SK-N-SH (cell line): ENCODE measurements around the gene PLD2. TPM values are rescaled to one million over a fixed set of nuclear protein-coding genes. Genes with fewer than 3 reads are reported as not detected.
"Not testable (repeated sequence)": the region's sequence is repeated elsewhere in the genome, so short reads cannot be mapped to it uniquely, and the experiment has no call there.

ENCODE experiments used
- CTCF ChIA-PET: fragments of 300-600, 350-600 bp; formaldehyde crosslinking; extraction: SDS; loops from one replicate; lab custom pipeline; 2021; lab: Yijun Ruan, JAX
- POLR2A ChIA-PET: fragments of 350-600 bp; sonication (Branson Sonifier 250); formaldehyde crosslinking; extraction: SDS; loops from one replicate; lab custom pipeline; 2020; ENCODE audit warnings: antibody characterized with exemption, inconsistent platforms; lab: Yijun Ruan, JAX
- DNase-seq: peaks from one replicate; pipeline ENCODE4 v3.0.0; 2012
- H2AFZ ChIP-seq: fragments of 200-600 bp; sonication (generic); 2 replicates; pipeline ENCODE4 v1.8.1; 2016; ENCODE audit warnings: antibody characterized with exemption, mild to moderate bottlenecking, low read depth
- H3F3A ChIP-seq: fragments of 200-600 bp; sonication (generic); replicated peaks from 2 replicates; pipeline ENCODE3; 2016; ENCODE audit warnings: antibody characterized with exemption, mild to moderate bottlenecking; ENCODE audit not compliant: insufficient read depth
- H3K27ac ChIP-seq, 2 experiments: fragments of 200-500 bp in 1 of 2; fragments of 200-600 bp in 1 of 2; sonication (Bioruptor generic) in 1 of 2; sonication (generic), shearing (Covaris generic) in 1 of 2; 2 replicates each; pipeline versions ENCODE4 v1.5.1 to v1.6.1; 2014 to 2016; ENCODE audit warnings: low read depth in 2 of 2, inconsistent platforms in 1 of 2, low read length in 1 of 2, mild to moderate bottlenecking in 1 of 2, mixed read lengths in 1 of 2
- H3K27me3 ChIP-seq: fragments of 200-600 bp; sonication (generic), shearing (Covaris generic); 2 replicates; pipeline ENCODE4 v1.6.1; 2016; ENCODE audit warnings: mixed run types; ENCODE audit not compliant: insufficient read depth
- H3K36me3 ChIP-seq, 2 experiments: fragments of 200-500 bp in 1 of 2; fragments of 200-600 bp in 1 of 2; sonication (Bioruptor generic) in 1 of 2; sonication (generic) in 1 of 2; replicated peaks in 1 of 2; 2 replicates each; pipeline versions ENCODE3 to v1.5.1; 2014 to 2016; ENCODE audit warnings: low read length in 1 of 2, mild to moderate bottlenecking in 1 of 2; ENCODE audit not compliant: insufficient read depth in 2 of 2, control insufficient read depth in 1 of 2
- H3K4me1 ChIP-seq, 2 experiments: fragments of 200-500 bp in 1 of 2; fragments of 200-600 bp in 1 of 2; sonication (Bioruptor generic) in 1 of 2; sonication (generic), shearing (Covaris generic) in 1 of 2; 2 replicates each; pipeline versions ENCODE4 v1.5.1 to v1.6.1; 2014 to 2016; ENCODE audit warnings: low read depth in 1 of 2, low read length in 1 of 2, mixed run types in 1 of 2; ENCODE audit not compliant: insufficient read depth in 2 of 2, control insufficient read depth in 1 of 2
- H3K4me2 ChIP-seq: fragments of 200-600 bp; sonication (generic), shearing (Covaris generic); 2 replicates; pipeline ENCODE4 v1.6.1; 2017; ENCODE audit warnings: mixed run types
- H3K4me3 ChIP-seq, 2 experiments: fragments of 200-500 bp in 1 of 2; fragments of 200-600 bp in 1 of 2; sonication (Bioruptor generic) in 1 of 2; sonication (generic), shearing (Covaris generic) in 1 of 2; 2 replicates each; pipeline versions ENCODE4 v1.5.1 to v1.8.1; 2014 to 2016; ENCODE audit warnings: low read depth in 2 of 2, inconsistent platforms in 1 of 2, low read length in 1 of 2, mild to moderate bottlenecking in 1 of 2, mixed read lengths in 1 of 2, moderate library complexity in 1 of 2
- H3K79me2 ChIP-seq: fragments of 200-600 bp; sonication (generic); 2 replicates; pipeline ENCODE4 v1.8.1; 2017; ENCODE audit warnings: mild to moderate bottlenecking; ENCODE audit not compliant: insufficient read depth
- H3K9ac ChIP-seq: fragments of 200-600 bp; sonication (generic); 2 replicates; pipeline ENCODE4 v1.6.1; 2017; ENCODE audit warnings: mixed run types
- H3K9me2 ChIP-seq: fragments of 200-600 bp; sonication (generic); 2 replicates; pipeline ENCODE4 v1.6.1; 2017; ENCODE audit warnings: mixed run types
- H3K9me3 ChIP-seq: fragments of 200-600 bp; sonication (generic); 2 replicates; pipeline ENCODE4 v1.6.1; 2017; ENCODE audit warnings: mixed run types, mild to moderate bottlenecking, moderate library complexity
- H4K20me1 ChIP-seq: fragments of 200-600 bp; sonication (generic); 2 replicates; pipeline ENCODE4 v1.6.1; 2017; ENCODE audit warnings: mild to moderate bottlenecking, mixed run types; ENCODE audit not compliant: insufficient read depth
- CHD2 ChIP-seq: fragments of 150-350 bp; IDR thresholded peaks from 2 replicates; pipeline ENCODE4 v1.6.1; 2018; ENCODE audit warnings: low read length; ENCODE audit not compliant: partially characterized antibody
- FOSL2 ChIP-seq: IDR thresholded peaks from 2 replicates; pipeline ENCODE4 v1.4.0; 2012; ENCODE audit warnings: low read depth, mild to moderate bottlenecking, moderate library complexity, borderline replicate concordance
- FOXM1 ChIP-seq: IDR thresholded peaks from 2 replicates; pipeline ENCODE4 v1.4.0; 2012; ENCODE audit warnings: low read depth, mild to moderate bottlenecking
- GATA2 ChIP-seq: sonication (generic); formaldehyde crosslinking; IDR thresholded peaks from 2 replicates; pipeline ENCODE4 v1.5.0; 2020; ENCODE audit warnings: mild to moderate bottlenecking, missing genetic modification reagents
- MXI1 ChIP-seq: IDR thresholded peaks from 2 replicates; pipeline ENCODE4 v1.6.1; 2012; ENCODE audit warnings: mild to moderate bottlenecking, low read depth, low read length, improper control_type of control experiment
- RXRA ChIP-seq: IDR thresholded peaks from 2 replicates; pipeline ENCODE4 v1.4.0; 2012; ENCODE audit warnings: low read depth, mild to moderate bottlenecking, borderline replicate concordance
- WGBS: methylation state at CpG from one replicate; pipeline ENCODE4 v1.1.6; 2017; ENCODE audit warnings: low lambda C conversion rate; 5-methylcytosine and 5-hydroxymethylcytosine counted together
- polyA plus RNA-seq, 3 experiments: library from polyadenylated mRNA; depleted of rRNA; stranded (reverse); fragments of >200 nt; gene quantifications; 2 replicates each; pipeline ENCODE4 v1.2.3, GENCODE V29; 2012
- TF ChIP-seq, protein P1 (sequence below): IDR thresholded peaks from 2 replicates; pipeline ENCODE4 v1.4.0; 2012; ENCODE audit warnings: low read depth, borderline replicate concordance
- TF ChIP-seq, protein P2 (sequence below): fragments of 200-600 bp; sonication (generic); IDR thresholded peaks from 2 replicates; pipeline ENCODE4 v1.6.1; 2017; ENCODE audit warnings: antibody characterized with exemption, mild to moderate bottlenecking, moderate library complexity
- TF ChIP-seq, protein P3 (sequence below): fragments of 150-350 bp; IDR thresholded peaks from 2 replicates; pipeline ENCODE4 v1.6.1; 2017; ENCODE audit warnings: antibody characterized with exemption, low read length, low read depth, borderline replicate concordance

Gene PLD2
- polyA plus RNA-seq, 1 of the 3 experiments (the other 2 are of a cell fraction): 42.5 TPM

DNA sequence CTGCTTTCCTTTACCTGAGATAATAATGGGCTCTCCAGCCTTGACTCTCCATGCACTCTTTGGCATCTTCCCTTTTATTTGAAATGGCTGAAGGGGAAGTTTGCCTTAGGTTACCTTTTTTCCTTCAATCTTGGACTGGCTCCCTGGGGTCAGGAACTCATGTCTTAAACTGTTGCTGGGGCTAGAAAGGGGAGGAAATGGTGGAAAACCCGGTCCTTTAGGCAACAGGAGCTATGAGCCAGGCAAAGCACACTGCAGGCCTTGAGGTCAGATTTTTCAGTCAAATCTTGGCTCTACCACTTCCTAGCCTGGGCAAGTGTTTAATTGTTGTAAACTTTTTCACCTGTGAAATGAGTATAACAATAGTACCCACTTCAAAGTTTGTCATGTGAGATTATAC lies 56.4 kb downstream of the PLD2 start:
- H3K4me2 ChIP-seq: no peak overlapping the region
- H3K27me3 ChIP-seq: no peaks in the 10 kb centered on the region
- H4K20me1 ChIP-seq: no peaks in the 10 kb centered on the region
- WGBS: 89% methylated on average over 1 of the region's 1 CpG
- H3K79me2 ChIP-seq: peaks cover 26% of the 10 kb centered on the region
- no peaks in the 10 kb centered on the region for H3F3A ChIP-seq
- H3K4me1 ChIP-seq: peaks cover 11% of the 10 kb centered on the region in 2 experiments
- H3K36me3 ChIP-seq: no peaks in the 10 kb centered on the region
- POLR2A ChIA-PET: no interaction called here
- no peak overlapping the region for H3K9ac ChIP-seq
- no peaks in the 10 kb centered on the region for H3K9me3 ChIP-seq
- no peak overlapping the region for H3K27ac ChIP-seq
- H3K4me3 ChIP-seq: no peak overlapping the region
- no peak for DNase-seq
- H3K9me2 ChIP-seq: no peaks in the 10 kb centered on the region
- TF ChIP-seq FOSL2: no peak
- no peak for TF ChIP-seq CHD2
- TF ChIP-seq, protein P1, sequence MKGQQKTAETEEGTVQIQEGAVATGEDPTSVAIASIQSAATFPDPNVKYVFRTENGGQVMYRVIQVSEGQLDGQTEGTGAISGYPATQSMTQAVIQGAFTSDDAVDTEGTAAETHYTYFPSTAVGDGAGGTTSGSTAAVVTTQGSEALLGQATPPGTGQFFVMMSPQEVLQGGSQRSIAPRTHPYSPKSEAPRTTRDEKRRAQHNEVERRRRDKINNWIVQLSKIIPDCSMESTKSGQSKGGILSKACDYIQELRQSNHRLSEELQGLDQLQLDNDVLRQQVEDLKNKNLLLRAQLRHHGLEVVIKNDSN: no peak
- no peak for TF ChIP-seq FOXM1
- TF ChIP-seq, protein P2, sequence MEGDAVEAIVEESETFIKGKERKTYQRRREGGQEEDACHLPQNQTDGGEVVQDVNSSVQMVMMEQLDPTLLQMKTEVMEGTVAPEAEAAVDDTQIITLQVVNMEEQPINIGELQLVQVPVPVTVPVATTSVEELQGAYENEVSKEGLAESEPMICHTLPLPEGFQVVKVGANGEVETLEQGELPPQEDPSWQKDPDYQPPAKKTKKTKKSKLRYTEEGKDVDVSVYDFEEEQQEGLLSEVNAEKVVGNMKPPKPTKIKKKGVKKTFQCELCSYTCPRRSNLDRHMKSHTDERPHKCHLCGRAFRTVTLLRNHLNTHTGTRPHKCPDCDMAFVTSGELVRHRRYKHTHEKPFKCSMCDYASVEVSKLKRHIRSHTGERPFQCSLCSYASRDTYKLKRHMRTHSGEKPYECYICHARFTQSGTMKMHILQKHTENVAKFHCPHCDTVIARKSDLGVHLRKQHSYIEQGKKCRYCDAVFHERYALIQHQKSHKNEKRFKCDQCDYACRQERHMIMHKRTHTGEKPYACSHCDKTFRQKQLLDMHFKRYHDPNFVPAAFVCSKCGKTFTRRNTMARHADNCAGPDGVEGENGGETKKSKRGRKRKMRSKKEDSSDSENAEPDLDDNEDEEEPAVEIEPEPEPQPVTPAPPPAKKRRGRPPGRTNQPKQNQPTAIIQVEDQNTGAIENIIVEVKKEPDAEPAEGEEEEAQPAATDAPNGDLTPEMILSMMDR: no peak
- no peak for TF ChIP-seq MXI1
- TF ChIP-seq, protein P3, sequence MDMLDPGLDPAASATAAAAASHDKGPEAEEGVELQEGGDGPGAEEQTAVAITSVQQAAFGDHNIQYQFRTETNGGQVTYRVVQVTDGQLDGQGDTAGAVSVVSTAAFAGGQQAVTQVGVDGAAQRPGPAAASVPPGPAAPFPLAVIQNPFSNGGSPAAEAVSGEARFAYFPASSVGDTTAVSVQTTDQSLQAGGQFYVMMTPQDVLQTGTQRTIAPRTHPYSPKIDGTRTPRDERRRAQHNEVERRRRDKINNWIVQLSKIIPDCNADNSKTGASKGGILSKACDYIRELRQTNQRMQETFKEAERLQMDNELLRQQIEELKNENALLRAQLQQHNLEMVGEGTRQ: no peak
- no peak for TF ChIP-seq GATA2 (CRISPR knock-in tag)
- TF ChIP-seq RXRA: no peak
- TF ChIP-seq, all 33 proteins: peak for 0
- CTCF ChIA-PET: interaction anchor here (0.9 to 1.0 kb wide), 2 partner anchors 19 to 73 kb away, joined by 5 read pairs; no protein-coding TSS in a partner anchor
- H2AFZ ChIP-seq: no peak overlapping the region

DNA sequence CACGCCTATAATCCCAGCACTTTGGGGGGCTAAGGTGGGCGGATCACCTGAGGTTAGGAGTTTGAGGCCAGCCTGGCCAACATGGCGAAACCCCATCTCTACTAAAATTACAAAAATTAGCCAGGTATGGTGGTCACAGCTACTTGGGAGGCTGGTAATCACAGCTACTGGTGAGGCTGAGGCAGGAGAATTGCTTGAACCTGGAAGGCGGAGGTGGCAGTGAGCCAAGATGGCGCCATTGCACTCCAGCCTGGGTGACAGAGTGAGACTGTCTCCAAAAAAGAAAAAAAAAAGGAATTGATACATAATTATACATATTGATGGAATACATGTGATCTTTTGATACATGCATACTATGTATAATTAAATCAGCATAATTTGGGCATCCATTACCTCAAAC lies 60.6 kb downstream of the PLD2 start:
- H3K27ac ChIP-seq, POLR2A ChIA-PET, H3K9ac ChIP-seq, H3K4me2 ChIP-seq, H3K4me1 ChIP-seq, H3F3A ChIP-seq, H3K27me3 ChIP-seq, H3K9me2 ChIP-seq, H2AFZ ChIP-seq, DNase-seq, H4K20me1 ChIP-seq, H3K36me3 ChIP-seq, H3K9me3 ChIP-seq, H3K4me3 ChIP-seq: not testable (repeated sequence)
- CTCF ChIA-PET: interaction anchor here (0.8 to 2.0 kb wide), 5 partner anchors 14 to 78 kb away, joined by 3 to 12 read pairs (median 4); partner anchors contain the start of gene MINK1
- H3K79me2 ChIP-seq: peaks cover 22% of the 10 kb centered on the region
- WGBS: 96% methylated on average over 5 of the region's 5 CpGs

DNA sequence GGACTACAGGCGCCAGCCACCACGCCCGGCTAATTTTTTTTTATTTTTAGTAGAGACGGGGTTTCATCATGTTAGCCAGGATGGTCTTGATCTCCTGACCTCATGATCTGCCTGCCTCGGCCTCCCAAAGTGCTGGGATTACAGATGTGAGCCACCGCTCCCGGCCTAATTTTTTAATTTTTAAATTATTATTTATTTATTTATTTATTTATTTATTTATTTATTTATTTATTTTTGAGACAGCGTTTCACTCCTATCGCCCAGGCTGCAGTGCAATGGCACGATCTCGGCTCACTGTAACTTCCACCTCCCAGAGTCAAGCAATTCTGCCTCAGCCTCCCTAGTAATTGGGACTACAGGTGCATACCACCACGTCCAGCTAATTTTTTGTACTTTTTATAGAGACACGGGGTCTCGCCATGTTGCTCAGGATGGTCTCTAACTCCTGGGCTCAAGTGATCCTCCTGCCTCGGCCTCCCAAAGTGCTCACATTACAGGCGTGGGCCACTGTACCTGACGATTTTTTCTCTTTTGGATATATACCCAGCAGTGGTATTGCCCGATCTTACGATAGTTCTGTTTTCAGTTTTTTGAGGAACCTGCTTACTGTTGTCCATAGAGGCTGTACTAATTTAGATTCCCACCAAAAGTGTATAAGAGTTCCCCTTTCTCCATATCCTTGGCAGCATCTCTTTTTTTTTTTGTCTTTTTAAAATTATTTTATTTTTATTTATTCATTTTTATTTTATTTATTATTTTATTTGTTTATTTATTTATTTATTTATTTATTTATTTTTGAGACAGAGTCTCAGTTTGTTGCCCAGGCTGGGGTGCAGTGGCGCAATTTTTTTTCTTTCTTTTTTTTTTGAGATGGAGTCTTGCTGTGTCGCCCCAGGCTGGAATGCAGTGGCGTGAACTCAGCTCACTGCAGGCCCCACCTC lies 62.4 kb downstream of the PLD2 start:
- H3K27me3 ChIP-seq, H3K36me3 ChIP-seq, H3K4me1 ChIP-seq, H4K20me1 ChIP-seq, POLR2A ChIA-PET, H3K4me3 ChIP-seq, H3K27ac ChIP-seq, H3K4me2 ChIP-seq, H2AFZ ChIP-seq, DNase-seq, H3F3A ChIP-seq, H3K9ac ChIP-seq, H3K9me2 ChIP-seq, H3K9me3 ChIP-seq: not testable (repeated sequence)
- CTCF ChIA-PET: interaction anchor here (1.3 to 2.1 kb wide), 3 partner anchors 12 to 20 kb away, joined by 3 to 12 read pairs (median 8); no protein-coding TSS in a partner anchor
- peaks cover 18% of the 10 kb centered on the region for H3K79me2 ChIP-seq
- WGBS: 95% methylated on average over 22 of the region's 22 CpGs
